Endothelial cell of umbilical vein (primary cell): Measurements from ENCODE around the gene GLDC.

Experiments
- CTCF ChIP-seq, 2 donors: IDR thresholded peaks; 1 replicate in 1 of 2; 2 replicates in 1 of 2; pipeline ENCODE4 v1.5.1; 2011; ENCODE audit warnings: low read length in 2 of 2, mild to moderate bottlenecking in 2 of 2, moderate library complexity in 2 of 2, control low read depth in 1 of 2, inconsistent platforms in 1 of 2, low read depth in 1 of 2; ENCODE audit not compliant: insufficient read depth in 1 of 2; ENCODE audit errors: extremely low read depth in 1 of 2
- EZH2 ChIP-seq: IDR thresholded peaks from 2 replicates; pipeline ENCODE4 v1.6.1; 2012; ENCODE audit warnings: borderline replicate concordance, low read depth, mild to moderate bottlenecking, moderate library complexity, low read length, inconsistent platforms; ENCODE audit not compliant: severe bottlenecking
- FOS ChIP-seq: IDR thresholded peaks from 2 replicates; pipeline ENCODE4 v1.6.1; 2011; ENCODE audit warnings: mild to moderate bottlenecking, low read length, moderate library complexity, borderline replicate concordance; ENCODE audit not compliant: insufficient read depth
- GATA2 ChIP-seq: IDR thresholded peaks from 2 replicates; pipeline ENCODE4 v1.7.0; 2011; ENCODE audit warnings: low read depth, mild to moderate bottlenecking, moderate library complexity, mixed read lengths, low read length; ENCODE audit not compliant: insufficient read length, insufficient read depth
- JUN ChIP-seq: IDR thresholded peaks from 2 replicates; pipeline ENCODE4 v1.6.1; 2011; ENCODE audit warnings: borderline replicate concordance, low read depth; ENCODE audit not compliant: insufficient read length, insufficient read depth
- MYC ChIP-seq: IDR thresholded peaks from one replicate; pipeline ENCODE4 v1.6.1; 2011; ENCODE audit warnings: mild to moderate bottlenecking, low read depth, low read length
- POLR2A ChIP-seq: IDR thresholded peaks from 2 replicates; pipeline ENCODE4 v1.6.1; 2012; ENCODE audit warnings: low read depth, mild to moderate bottlenecking, control low read depth, low read length
- POLR2AphosphoS5 ChIP-seq: IDR thresholded peaks from 2 replicates; pipeline ENCODE4 v1.6.1; 2012; ENCODE audit warnings: low read depth, mild to moderate bottlenecking, control low read depth, low read length, moderate library complexity; ENCODE audit not compliant: insufficient read depth

GRCh38 chr9:6614489-6614888, 31.0 kb downstream of the GLDC start:
- TF ChIP-seq CTCF (IDR thresholded peaks at IDR 0.05; ENCODE audit: extremely low read depth in 1 of 2, insufficient read depth in 1 of 2, low read depth in 1 of 2, low read length in 2 of 2) (no peak), JUN (no peak), POLR2A (no peak), EZH2 (no peak), POLR2AphosphoS5 (no peak), FOS (no peak), MYC (no peak), GATA2 (no peak)
